Stimulated activated CD4-positive, alpha-beta T cell treated with anti-CD3 and anti-CD28 coated beads, Interleukin-2, amount 100 ng/mL, for 24 hours (primary cell): Measurements from ENCODE around the gene IL12A.

ENCODE experiments used
- DNase-seq, 2 donors: peaks; one replicate each; pipeline ENCODE4 v3.0.0-alpha.2; 2020

IL12A gene

DNA sequence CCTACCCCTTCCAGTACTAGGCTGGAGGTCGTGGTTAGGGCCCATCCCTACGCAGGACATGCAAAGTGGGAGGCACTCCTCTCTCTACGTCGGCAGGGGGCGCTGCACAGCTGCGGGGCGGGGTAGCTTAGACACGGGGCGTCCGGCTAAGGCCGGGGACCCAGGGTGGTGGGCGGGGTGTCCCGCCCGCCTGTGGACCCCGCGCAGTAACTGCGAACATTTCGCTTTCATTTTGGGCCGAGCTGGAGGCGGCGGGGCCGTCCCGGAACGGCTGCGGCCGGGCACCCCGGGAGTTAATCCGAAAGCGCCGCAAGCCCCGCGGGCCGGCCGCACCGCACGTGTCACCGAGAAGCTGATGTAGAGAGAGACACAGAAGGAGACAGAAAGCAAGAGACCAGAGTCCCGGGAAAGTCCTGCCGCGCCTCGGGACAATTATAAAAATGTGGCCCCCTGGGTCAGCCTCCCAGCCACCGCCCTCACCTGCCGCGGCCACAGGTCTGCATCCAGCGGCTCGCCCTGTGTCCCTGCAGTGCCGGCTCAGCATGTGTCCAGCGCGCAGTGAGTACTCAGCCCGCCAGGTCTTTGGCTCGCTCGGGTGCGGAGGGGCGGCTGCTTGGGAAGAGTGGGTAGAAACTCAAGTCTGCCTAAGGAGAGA is at the start of gene IL12A:
TSS of gene IL12A (plus strand) at position 219 of the 655 bp plus-strand sequence.
- peak; percentile 84 to 86 for DNase-seq

DNA sequence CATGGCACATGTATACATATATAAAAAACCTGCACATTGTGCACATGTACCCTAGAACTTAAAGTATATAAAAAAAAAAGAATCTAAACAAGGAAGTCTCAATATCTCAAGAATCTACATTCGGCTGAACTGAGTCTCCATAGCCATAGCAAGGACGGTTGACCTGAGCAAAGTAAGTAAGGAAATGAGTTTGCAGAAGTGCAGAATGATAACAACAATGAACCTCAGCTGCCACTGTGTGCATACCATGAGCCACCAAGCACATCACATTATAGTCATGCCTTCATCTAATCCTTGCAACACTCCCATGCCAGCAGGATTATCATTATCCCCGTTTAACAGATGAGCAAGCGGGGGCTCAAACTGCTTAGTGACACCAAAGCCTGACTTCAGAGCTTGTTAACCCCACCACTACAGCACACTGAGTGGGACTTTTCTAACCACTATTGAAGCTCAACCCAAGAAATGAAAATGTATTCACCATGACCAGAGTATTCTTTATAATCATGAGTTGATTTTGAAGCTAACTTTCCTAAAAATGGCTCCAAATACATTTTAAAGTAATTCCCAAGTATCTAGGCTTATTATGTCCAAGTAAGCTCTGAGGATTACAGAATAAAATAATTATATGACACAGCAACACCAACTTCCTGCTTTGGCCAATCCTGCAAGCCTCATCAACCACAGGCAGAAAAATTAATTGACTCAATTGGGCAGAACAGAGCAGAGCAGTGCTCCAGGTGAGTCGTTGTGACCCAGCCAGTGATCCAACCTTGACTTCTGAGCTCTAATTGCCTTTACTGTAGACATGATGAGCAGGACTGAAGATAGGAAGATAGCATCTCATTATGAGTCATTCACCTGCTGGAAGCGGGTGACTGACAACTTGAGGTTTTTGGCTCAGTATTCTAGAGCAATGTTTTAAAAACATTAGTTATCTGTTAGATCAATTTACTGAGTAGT is 47.3 kb upstream of the IL12A start:
- no peak for DNase-seq

DNA sequence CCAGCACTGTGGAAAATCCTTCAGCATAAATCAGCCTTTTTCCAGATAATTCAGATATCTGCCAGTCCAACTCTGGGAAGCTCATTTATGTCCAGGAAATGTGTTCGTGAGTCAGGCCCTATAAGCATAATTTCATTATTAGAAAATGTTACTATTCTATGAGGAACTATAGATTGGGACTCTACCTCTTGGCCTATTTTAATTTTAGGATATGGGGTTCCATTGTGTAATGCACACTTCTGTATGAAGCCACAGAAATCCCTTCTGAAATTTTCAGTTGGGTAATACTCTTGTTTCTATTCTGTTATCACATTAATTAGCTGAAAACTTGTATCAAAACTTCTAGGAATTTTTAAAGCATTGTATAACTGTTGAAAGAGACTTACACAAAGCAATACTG is 43.9 kb upstream of the IL12A start:
- no peak for DNase-seq

DNA sequence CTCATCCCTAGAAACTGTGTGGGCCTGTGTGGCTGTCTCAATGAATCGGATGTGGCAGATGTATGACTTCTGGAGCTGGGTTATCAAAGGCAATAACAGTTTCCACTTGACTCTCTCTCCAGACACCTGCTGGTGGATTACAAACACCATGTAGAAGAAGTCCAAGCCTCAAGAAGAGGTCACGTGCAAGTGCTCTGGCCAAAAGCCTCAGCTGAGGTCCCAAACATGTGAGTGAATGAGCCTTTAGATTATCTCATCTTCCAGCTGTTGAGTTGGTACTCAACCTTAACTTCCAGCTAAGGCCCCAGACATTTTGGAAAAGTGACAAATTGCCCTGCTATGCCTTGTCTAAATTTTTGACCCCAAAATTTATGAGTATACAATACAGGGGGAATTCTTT is 42.7 kb upstream of the IL12A start:
- no peak for DNase-seq

DNA sequence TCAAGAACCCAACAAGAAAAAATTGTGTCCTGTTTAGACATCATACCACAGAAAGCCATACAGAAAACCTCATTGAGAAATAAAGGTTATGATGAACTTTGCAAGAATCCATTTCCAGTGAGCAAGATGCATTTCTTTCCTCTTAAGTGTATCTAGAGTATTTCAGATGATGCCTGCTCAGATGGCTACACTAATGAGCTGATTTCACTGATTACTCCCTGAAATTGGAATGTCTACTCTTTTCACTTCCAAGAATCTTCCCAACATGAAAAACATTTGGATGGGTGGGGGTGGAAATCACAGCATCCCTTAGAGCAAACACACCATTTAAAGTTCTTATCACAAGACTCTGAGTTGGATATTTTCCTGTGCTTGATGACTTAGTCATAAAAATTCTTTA is 41.4 kb upstream of the IL12A start:
- no peak for DNase-seq

DNA sequence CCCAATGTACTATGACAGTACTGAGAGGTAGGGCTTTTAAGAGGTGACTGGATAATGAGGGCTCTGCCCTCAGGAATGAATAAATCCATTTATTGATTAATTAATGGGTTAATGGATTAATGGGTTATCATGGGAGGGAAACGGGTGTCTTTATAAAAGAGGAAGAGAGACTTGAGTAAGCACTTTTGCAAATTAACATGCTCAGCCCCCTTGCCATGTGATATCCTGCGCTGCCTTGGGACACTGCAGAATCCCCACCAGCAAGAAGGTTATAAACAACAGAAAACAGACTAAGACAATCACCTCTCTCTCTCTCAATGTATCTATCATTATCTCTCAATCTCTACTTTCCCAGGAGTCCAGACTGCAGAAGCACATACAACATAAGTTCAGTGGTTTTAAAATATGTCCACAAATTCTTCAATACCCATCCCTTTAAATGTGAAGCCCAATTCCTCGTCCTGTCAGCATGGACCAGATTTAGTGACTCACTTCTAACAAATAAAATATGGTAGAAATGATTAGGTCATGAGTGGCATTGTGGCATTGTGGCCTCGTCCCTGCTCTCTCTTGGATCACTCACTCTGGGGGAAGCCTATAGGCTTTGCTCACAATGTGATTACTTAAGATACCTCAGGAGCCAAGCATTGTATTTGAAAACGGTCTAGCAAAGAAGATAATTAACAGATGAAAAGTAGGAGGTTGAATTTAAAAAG is 40.0 kb upstream of the IL12A start:
- DNase-seq: no peak

DNA sequence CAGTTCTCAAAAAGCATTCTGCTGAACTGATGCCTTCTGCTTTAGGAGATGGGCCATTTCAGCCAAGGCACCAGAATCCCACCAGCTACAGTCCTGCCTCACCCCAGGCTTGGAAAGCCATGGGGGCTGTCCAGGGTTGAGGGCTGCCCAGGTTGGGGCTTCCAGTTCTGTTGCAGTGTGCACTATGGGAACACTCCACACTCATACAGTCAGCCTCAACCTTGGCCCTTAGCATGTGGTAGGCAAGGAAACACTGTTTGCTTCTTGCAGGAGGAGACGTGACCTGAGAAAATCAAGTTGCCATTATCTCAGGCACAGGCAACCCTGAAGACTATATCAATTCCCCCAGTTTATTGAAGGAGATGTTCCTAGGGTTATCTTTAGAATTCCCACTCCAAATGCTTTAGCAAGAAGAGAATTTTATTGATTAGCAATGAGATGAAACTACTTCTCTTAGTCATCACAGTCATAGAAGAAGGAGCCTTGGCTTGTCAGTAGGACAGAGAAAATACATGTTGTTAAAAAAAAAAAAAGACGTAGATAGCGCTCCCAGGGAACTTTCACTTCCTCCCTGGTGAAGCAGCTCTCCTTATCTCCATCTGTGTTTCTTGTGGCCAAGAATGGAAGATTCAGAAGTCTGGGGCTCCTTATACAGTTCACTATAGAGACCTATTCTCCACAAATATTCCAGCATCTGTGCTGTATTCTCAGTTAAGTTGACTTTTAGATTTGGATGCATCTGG is 38.3 kb upstream of the IL12A start:
- no peak for DNase-seq

DNA sequence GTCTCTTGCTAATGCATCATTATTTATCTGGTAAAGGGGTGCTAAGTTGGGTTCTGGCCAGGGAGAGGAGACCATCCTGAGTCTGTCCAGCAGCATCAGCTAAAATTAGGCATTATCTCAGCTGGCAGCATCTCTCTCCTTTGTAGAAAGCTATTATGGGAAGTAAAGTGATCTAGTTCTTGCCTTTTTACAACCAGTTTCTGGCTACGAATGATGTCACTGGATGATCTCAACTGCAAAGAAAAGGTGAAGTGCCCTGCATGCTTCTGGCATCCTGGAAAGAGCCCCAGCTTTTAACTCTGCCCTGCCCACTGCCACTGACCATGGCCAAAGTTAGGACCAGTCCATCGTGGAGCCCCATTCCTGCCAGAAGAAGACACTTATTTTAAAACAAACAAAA is 37.1 kb upstream of the IL12A start:
- no peak for DNase-seq

DNA sequence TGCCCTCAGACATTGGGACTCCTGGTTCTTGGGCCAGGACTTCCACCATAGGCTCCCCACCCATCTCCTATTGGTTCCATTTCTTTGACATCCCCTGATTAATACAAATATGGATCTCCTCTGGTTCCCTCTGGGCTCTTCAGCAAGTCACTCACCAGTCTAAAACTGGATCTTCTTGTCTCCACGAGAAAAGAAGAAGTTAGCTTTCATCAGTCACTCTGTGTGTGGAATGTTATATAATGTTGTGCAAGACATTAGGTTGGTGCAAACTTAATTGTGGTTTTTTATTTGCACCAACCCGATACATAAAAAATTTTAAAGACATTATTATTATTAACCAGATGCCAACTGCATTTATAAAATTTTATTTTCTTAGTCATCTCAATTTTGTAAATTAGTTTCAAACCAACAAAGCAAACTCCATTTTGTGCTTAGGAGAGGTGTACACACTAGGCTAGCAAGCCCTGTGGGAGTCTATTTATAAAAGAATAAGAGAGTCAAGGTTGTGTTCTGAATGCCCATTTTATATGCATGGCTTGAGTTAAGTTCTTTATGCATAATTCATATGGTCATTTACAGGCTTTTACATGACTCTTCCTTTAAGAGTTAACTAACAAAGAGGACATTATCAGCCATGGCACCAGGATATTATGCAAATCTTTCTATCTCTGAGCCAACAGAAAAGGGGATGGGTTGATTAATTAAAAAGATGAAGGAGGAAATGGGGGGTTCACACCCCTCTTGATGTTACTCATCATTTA is 35.1 kb upstream of the IL12A start:
- DNase-seq: no peak

DNA sequence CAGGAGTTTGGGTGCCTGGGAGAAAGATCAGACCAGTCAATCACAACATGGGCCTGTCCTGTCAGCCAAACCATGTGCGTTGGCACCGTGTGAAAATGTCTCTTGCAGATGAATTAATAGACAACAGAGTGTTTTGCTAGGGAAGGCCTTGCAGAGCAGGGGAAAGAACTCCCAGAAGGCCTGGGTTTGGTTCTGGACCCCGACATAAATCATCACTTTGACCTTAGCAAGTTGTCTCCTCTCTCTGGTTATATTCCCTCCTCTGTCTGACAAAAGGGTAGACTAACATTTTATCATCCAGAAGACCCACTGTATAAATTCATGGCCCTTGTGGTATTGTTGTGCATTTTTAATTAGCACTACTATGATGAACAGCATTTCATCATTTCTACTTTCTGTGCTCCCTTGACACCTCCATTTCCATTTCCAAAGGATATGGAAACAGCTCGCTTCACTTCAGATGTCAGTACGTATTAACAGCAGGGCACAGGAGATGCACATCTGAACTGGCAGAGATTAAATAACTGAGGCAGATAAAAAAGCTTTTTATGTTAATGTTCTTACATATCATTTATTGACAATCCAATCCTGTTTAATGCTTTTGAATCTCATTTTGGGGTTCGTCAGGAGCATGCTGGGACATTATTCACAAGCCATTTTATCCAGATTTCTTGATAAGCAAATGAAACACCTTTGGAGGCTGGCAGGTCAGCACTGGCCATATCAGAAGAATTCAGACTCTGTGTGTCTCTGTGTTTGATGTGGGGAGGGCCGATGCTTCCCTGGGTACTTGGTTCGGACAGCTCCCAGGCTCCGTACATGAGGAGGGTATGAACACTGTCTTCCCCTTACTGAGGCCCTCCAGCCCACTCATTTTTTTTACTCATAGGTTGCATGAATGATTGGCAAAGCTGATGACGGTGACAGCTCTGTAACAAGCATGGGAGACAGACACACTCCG is 28.2 kb upstream of the IL12A start:
- DNase-seq: no peak

DNA sequence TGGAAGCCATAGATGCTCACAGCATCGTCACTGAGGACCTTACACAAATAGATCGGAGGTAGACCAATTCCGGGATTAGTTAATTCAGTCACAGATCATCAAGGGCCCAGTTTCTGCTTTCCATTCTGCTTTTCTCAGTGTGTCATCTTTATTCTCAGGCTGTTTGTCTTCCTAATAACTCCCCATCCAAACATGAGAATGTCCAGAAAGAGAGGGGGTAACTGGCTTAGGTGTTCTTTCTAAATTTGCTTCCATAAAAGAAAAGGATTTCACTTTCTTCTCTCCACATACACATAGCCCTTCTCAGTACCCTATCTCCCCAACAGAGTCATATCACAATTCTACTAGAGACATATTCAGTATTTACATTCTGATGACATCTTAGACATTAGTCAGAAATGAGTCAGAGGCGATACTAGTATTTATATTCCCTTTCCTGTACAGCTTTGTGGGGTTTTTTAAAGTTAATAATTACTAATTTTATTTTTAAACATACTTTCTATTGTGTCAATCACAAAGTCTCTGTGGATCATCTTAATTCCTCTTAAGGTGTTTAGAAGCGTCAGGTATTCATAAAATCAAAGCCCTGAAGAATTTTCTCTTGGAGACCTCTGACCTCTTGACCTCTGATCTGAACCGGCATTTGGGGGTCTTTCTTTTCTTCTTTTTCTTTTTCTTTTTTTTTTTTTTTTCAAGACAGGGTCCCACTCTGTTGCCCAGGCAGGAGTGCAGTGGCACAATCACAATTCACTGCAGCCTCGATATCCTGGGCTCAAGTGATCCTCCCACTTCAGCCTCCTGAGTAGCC is 24.3 kb upstream of the IL12A start:
- DNase-seq: no peak

DNA sequence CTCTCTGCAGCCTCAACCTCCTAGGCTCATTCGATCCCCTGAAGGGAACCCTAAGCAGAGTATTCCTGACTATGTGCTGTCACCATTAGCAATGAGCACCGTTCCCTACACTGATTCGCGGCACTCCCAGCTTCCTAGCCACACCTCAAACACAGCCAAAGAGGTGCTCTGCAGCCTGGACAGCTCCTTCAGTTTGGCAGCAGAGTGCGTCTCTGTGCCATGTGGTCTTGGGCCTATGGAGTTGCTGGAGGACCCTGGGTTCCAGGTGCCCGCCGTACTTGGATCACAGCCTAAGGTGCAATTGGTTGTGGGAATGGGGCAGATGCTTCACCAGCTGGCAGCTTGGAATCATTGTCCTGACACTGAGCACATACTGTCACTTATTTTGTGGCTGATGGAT is 17.3 kb upstream of the IL12A start:
- DNase-seq: no peak

DNA sequence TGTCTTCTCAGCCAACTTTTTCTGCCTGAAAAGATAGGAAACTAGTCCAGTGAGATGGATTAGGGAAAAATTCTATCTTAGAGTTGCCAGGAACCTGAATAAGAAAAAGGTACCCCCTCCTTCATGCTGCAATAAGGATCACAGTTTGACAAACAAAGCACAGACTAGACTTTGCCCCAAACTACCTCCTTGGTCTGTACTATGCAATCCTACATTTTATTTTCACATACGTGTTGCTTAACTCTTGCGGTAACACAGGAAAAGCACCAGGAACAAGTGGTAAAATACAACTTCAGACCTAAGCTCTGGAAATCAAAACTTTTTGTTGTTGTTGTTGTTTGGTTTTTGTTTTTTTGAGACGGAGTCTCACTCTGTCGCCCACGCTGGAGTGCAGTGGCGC is 11.3 kb upstream of the IL12A start:
- no peak for DNase-seq

DNA sequence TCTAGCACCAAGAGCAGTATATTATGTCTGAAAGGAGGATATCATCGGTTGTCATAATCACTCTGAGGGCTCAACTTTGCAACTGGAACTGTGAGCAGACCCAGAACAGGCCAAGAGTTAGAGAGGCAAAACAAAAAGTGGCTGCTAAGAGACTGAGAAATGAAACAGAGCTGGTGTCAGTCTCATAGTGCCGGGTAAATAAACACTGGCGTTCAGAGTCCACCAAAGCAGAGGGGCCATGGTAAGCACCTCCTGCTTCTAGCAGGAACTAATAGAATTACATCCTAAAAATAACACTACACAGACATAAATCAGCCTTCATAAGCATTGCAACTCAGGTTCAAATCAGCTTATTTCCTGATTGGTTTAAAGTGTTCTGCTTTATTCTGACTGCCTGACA is 10.3 kb upstream of the IL12A start:
- no peak for DNase-seq

DNA sequence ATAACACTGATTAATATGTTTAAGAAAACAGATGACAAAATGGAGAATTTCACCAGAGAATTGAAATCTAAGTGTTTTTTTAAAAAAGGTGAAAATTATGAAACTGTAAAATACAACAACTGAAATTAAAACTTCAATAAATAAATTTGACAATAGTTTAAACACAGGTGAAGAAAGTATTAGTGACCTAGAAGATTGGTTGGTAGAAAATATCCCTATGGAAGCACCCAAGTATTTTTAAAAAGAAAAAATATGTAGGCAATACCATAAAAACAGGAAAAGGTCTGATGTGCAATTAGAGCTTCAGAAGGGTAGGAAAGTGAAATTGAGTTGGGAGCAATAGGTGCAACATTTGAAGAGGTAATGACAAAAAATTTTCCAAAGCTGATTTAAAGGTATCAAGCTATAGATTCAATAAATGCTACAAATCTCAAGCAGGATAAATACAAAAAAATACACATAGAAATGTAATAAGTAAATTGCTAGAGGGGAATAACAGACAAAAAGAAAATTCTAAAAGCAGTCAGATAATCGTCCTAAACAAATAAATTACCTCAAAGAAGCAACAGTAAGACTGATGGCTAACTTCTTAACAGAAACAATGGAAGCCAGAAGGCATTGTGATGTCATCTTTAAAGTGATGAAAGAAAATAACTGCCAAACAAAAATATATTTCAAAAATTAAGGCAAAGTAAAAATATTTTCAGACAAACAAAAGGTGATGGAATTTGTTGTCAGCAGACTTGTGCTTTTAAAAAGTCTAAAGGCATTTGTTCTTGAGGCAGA is 9.5 kb upstream of the IL12A start:
- DNase-seq: no peak

DNA sequence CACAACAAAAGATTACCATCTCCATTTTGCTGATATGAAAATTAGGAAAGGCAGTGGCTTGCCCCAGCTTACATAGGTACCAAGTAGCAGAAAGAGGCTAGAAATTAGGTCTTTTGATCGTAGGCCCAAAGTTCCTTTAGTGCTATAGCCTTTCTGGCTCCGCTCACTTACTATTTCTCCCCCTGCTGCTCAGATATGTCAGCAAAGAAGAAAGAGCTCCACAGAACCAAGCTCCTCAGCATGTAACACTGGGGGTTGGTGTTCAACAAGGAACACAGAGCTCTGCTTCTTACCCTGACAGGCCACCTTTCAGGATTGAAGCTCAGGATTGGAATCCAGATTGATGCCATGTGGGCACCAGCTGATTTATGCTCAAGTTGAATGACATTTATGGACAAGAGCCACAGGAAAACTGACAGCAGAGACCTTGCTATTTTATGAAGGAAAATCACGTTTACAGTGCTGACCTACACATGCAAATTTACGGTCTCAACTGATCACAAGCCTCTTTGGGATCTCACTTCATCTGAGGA is 6.1 kb upstream of the IL12A start:
- no peak for DNase-seq

DNA sequence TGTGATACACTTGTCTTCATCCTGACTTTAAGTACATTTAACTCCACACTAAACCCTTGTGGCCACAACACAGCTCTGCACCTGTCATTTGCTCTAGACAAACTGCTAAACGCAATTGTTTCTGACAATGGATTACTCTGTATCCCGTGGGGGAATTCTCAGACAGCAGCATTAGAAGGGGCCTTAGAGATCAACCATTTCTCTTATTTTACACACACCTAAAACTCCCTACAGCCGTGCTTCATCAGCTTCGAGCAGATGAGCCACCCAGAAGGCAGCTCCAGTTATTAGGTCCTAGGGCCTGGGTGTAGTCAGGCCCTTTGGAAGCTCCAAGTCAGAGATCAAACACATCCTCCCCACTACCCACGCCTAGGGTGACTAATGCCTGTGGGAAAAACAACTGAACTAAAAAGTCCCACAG is 1.3 kb upstream of the IL12A start:
- no peak for DNase-seq

DNA sequence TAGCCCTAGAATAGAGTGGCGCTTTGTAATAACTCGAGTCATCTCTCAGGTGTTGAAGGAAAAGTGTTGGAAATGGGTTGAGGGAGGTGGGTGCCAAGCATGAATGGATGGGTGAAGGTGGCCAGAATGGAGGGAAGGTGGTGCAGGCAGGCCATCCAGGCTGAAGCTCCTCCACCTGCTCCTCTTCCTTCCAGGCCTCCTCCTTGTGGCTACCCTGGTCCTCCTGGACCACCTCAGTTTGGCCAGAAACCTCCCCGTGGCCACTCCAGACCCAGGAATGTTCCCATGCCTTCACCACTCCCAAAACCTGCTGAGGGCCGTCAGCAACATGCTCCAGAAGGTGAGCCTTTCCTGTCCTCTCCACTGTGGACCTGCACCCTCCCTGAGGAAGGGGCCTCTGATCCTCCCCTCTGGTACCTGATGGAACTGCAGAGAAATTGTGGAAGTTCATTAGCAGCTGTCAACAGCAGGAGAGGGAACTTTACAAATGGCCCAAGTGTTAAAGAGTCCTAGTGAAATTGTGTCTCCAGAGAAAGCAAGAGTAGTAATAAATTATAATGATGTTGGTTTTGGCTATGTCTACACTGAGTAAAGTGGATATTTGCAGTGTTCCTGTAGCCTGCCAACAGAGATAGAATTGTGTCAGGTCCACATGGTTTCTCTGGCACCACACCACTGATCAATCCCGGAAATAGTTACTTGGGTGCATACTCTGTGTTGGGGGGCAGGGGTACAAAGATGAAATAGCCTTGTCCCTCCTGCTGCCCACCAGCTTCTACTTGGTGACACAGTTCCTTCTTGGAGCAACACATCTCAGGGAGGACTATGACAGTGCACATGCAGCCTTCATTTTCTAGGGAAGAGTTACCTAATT is 1.6 kb downstream of the IL12A start:
- DNase-seq: no peak
